ENCODE data around the gene SLC25A26. TPM values are rescaled to one million over a fixed set of nuclear protein-coding genes. Genes with fewer than 3 reads are reported as not detected.

The SLC25A26 gene
- polyA plus RNA-seq, 4 donors: 10.3 to 21.0 (median 18.2) TPM

DNA sequence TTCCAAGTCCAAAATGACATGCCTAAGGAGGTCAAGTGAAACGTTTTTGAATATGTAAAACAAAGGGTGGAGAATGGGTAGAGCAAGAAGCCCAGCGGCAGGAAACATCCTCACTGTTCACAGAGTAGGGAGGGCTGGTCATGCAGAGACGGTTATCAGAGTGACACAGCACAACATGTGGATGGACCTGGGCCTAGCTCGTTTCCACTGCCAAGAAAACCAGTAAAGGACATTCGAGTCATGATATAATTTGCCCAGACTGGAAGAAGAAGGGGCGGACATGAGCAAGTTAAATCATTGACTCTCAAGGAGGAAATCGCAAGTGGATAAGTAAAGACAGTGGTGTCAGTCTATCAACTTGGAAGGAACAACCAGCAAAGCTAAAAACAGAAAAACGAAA lies 190.7 kb downstream of the SLC25A26 start:
- FAIRE-seq (no peak), DNase-seq (no peak)
- Histone ChIP-seq H3K9me3 (ENCODE audit: control insufficient read depth in 2 of 2, insufficient read depth in 1 of 2, low read depth in 1 of 2, low read length in 1 of 2) (no peaks in the 10 kb centered on the region), H3K4me1 (ENCODE audit: control insufficient read depth in 3 of 3, insufficient read depth in 2 of 3, low read depth in 1 of 3, low read length in 2 of 3) (peaks cover 0 to 11% (median 0%) of the 10 kb centered on the region in 3 donors), H3K27ac (ENCODE audit: low read depth in 1 of 3, low read length in 2 of 3) (no peak overlapping the region), H3K36me3 (ENCODE audit: control insufficient read depth in 3 of 3, insufficient read depth in 2 of 3, low read depth in 1 of 3, low read length in 3 of 3) (peaks cover 4 to 81% (median 13%) of the 10 kb centered on the region in 3 donors), H3K4me3 (ENCODE audit: low read depth in 1 of 3, low read length in 3 of 3) (no peak overlapping the region), H3K27me3 (ENCODE audit: control insufficient read depth in 3 of 3, insufficient read depth in 3 of 3, low read length in 3 of 3) (no peaks in the 10 kb centered on the region)
- WGBS, 3 donors: 64 to 69% (median 64%) methylated on average over 8 of the region's 8 CpGs

DNA sequence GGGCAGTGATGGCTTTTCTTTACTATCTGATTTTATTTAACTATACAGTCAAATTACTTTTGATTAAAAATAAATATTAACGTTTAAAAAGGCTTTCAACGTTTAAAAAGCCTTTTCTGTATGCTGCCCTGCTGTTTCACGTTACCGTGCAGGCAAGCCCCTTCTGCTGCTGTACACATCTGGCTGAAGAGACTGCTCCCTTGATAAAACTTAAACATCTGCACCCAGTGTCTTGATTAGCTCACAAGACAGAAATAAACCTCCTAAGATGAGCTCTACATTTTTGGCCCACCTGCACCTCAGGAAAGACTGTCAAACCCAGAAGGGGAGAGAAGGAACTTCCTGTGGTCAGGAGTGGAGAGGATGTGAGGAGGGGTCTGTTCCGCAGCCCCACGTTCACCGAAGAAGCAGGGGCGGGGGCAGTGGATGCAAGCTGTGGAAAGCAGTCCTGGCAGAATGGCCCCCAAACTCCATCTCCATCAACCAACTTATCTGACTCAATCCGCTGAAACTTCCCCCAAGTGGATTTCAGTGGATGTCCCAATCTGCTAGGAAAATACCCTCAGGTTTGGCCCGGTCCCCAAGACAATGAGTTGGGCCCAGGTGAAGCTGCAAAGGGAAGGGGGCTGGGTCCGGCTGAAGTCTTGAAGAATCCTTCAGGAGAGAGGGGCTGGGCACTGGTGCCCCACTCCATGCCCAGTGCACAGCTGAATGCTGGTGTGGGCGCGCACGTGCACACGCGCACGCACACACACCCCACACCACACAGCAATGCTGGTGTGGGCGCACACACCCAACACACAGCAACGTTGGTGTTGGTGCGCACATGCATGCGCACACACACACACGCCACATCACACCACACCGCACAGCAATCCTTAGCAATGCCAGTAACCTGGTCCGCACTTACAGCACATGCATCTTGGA lies 191.4 kb downstream of the SLC25A26 start:
- WGBS, 3 donors: 79 to 85% (median 82%) methylated on average over 20 to 24 of the region's 24 CpGs
- Histone ChIP-seq H3K4me1 (ENCODE audit: control insufficient read depth in 3 of 3, insufficient read depth in 2 of 3, low read depth in 1 of 3, low read length in 2 of 3) (peaks cover 0 to 11% (median 0%) of the 10 kb centered on the region in 3 donors), H3K27ac (ENCODE audit: low read depth in 1 of 3, low read length in 2 of 3) (no peak overlapping the region)

DNA sequence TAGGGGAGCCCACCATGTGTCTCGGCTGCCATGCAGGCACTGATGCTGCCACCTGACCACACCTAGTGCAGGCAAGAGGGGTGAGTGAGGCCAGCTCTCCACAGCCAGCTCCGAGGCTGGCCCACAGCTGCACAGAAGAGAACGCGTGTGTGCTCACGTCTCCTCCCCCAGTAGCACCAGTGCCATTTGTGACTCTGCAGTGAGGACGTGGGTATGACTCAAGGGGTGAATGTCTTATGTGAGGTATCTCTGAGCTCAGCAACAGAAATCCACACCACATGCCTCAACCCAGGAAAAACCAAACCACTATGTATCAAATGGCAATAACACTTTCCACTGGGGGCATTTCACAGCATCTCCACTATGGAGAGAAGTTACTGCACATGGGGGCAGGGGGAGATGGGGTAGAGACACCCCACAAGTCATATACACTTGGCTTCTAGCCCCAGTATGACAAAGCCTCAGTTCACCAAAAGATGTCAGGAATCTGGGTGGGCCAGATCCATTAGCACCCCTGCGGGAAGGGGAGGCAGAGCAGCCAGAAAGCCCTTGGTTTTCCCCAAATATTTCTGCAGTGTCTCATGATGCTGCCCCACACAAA lies 192.4 kb downstream of the SLC25A26 start:
- Histone ChIP-seq H3K27me3 (ENCODE audit: control insufficient read depth in 3 of 3, insufficient read depth in 3 of 3, low read length in 3 of 3) (no peaks in the 10 kb centered on the region), H3K9me3 (ENCODE audit: control insufficient read depth in 2 of 2, insufficient read depth in 1 of 2, low read depth in 1 of 2, low read length in 1 of 2) (no peaks in the 10 kb centered on the region), H3K36me3 (ENCODE audit: control insufficient read depth in 3 of 3, insufficient read depth in 2 of 3, low read depth in 1 of 3, low read length in 3 of 3) (peaks cover 4 to 69% (median 11%) of the 10 kb centered on the region in 3 donors), H3K27ac (ENCODE audit: low read depth in 1 of 3, low read length in 2 of 3) (no peak overlapping the region), H3K4me1 (ENCODE audit: control insufficient read depth in 3 of 3, insufficient read depth in 2 of 3, low read depth in 1 of 3, low read length in 2 of 3) (peaks cover 0 to 4% (median 0%) of the 10 kb centered on the region in 3 donors), H3K4me3 (ENCODE audit: low read depth in 1 of 3, low read length in 3 of 3) (no peak overlapping the region)
- no peak for FAIRE-seq
- WGBS, 3 donors: 80 to 90% (median 84%) methylated on average over 7 of the region's 7 CpGs
- no peak for DNase-seq

More for the DNA sequence above, 191.4 kb downstream of the SLC25A26 start:
- no peak overlapping the region for H3K4me3 ChIP-seq (ENCODE audit: low read depth in 1 of 3, low read length in 3 of 3)
- DNase-seq (no peak), FAIRE-seq (no peak)
- H3K9me3 ChIP-seq (ENCODE audit: control insufficient read depth in 2 of 2, insufficient read depth in 1 of 2, low read depth in 1 of 2, low read length in 1 of 2): no peaks in the 10 kb centered on the region
- peaks cover 4 to 79% (median 11%) of the 10 kb centered on the region in 3 donors for H3K36me3 ChIP-seq (ENCODE audit: control insufficient read depth in 3 of 3, insufficient read depth in 2 of 3, low read depth in 1 of 3, low read length in 3 of 3)
- no peaks in the 10 kb centered on the region for H3K27me3 ChIP-seq (ENCODE audit: control insufficient read depth in 3 of 3, insufficient read depth in 3 of 3, low read length in 3 of 3)

DNA sequence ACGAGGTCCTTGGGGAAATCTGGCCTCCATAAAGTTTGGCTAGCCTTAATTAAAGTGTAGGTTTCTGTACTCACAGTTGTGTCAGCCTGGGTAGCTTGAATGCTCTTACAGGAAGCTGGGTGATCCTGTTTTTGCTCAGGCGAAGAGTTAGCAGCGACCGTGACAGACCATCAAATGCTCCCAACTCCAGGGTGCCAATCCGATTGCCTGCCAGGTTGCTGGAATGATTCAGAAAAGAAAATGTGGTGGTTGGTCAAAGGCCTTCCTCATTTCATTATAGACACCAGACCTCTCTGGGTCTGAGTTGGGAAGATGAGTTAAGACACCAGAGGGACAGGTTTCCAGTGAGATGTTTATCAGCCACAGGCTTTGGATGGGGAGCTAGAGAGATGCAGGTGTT lies 194.0 kb downstream of the SLC25A26 start:
- Histone ChIP-seq H3K27ac (ENCODE audit: low read depth in 1 of 3, low read length in 2 of 3) (no peak overlapping the region), H3K4me1 (ENCODE audit: control insufficient read depth in 3 of 3, insufficient read depth in 2 of 3, low read depth in 1 of 3, low read length in 2 of 3) (peaks cover 0 to 3% (median 0%) of the 10 kb centered on the region in 3 donors), H3K27me3 (ENCODE audit: control insufficient read depth in 3 of 3, insufficient read depth in 3 of 3, low read length in 3 of 3) (no peaks in the 10 kb centered on the region), H3K36me3 (ENCODE audit: control insufficient read depth in 3 of 3, insufficient read depth in 2 of 3, low read depth in 1 of 3, low read length in 3 of 3) (peaks cover 4 to 70% (median 5%) of the 10 kb centered on the region in 3 donors), H3K4me3 (ENCODE audit: low read depth in 1 of 3, low read length in 3 of 3) (no peak overlapping the region), H3K9me3 (ENCODE audit: control insufficient read depth in 2 of 2, insufficient read depth in 1 of 2, low read depth in 1 of 2, low read length in 1 of 2) (no peaks in the 10 kb centered on the region)
- no peak for DNase-seq
- no peak for FAIRE-seq
- 87 to 92% (median 90%) methylated on average over 5 of the region's 5 CpGs for WGBS, 3 donors

DNA sequence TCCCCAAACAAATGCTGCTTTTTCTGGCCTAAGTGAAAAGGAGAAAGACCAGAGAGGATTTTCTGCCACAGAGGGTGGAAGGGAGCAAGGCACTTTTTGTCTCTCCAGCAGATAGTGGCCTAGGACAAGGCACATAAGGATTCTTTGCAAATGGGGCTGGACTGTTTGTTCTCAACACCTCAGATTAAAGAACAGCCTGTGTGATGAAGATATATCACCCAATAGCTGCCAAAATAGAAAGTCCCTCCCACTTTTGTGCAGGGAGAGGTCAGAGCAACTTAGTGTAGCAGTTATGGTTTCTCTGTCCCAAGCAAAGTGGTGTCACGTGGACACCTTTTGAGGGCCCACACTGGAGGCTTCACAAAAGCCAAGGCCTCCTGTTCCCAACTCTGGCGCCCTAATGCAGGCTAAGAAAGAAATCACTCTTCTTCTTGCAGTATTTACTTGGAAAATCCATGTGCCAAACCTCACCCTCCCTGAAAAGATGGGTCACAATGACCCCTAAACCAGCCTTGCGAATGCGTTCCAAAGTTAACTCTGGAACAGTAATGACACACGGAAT lies 195.1 kb downstream of the SLC25A26 start:
- DNase-seq (no peak), FAIRE-seq (no peak)
- Histone ChIP-seq H3K9me3 (ENCODE audit: control insufficient read depth in 2 of 2, insufficient read depth in 1 of 2, low read depth in 1 of 2, low read length in 1 of 2) (peaks cover 0 to 5% of the 10 kb centered on the region in 2 donors), H3K27me3 (ENCODE audit: control insufficient read depth in 3 of 3, insufficient read depth in 3 of 3, low read length in 3 of 3) (no peaks in the 10 kb centered on the region), H3K27ac (ENCODE audit: low read depth in 1 of 3, low read length in 2 of 3) (no peak overlapping the region), H3K4me3 (ENCODE audit: low read depth in 1 of 3, low read length in 3 of 3) (no peak overlapping the region), H3K36me3 (ENCODE audit: control insufficient read depth in 3 of 3, insufficient read depth in 2 of 3, low read depth in 1 of 3, low read length in 3 of 3) (peaks cover 2 to 59% (median 4%) of the 10 kb centered on the region in 3 donors), H3K4me1 (ENCODE audit: control insufficient read depth in 3 of 3, insufficient read depth in 2 of 3, low read depth in 1 of 3, low read length in 2 of 3) (peaks cover 0 to 3% (median 0%) of the 10 kb centered on the region in 3 donors)
- WGBS, 3 donors: 49 to 71% (median 70%) methylated on average over 5 of the region's 5 CpGs

DNA sequence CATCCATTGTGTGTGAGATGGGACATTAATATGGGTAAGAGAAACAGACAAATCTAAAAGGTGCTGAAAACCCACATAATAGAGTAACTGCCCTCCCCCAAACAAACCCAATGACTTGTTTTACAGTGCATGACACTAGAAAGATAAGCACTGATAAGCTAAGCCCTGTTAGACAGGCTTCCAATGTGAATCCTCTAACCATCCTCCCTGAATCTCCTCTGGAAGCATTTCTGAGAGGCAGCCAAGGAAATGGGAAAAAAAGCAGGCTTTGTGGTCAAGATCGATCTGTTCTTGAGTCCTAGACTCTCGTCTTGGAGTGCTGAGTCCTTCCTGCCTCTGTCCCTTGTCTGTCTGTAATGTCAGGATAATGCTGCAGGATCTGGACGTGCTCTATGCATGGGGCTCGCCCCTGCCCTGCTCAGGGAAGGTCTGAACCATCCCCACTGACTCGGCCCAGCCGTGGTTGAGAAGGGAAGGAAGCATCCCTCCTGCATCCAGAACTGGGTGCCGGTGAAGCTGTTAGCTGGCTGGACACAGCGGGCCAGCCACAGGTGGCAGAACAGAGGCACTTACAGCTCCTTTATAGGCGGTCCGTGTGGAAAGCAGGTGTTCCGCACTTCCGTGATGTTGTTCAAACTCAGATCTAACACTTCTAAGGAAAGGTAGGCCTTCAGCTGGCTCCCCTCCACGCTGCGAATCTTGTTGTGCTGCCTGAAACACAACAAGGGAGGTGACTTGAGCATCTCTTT lies 195.9 kb downstream of the SLC25A26 start:
- H3K27ac ChIP-seq (ENCODE audit: low read depth in 1 of 3, low read length in 2 of 3): no peak overlapping the region
- H3K27me3 ChIP-seq (ENCODE audit: control insufficient read depth in 3 of 3, insufficient read depth in 3 of 3, low read length in 3 of 3): no peaks in the 10 kb centered on the region
- DNase-seq (peak in 1 of 2 donors; percentile 38), FAIRE-seq (no peak)
- 24 to 62% (median 44%) methylated on average over 14 of the region's 14 CpGs for WGBS, 3 donors
- H3K4me3 ChIP-seq (ENCODE audit: low read depth in 1 of 3, low read length in 3 of 3): no peak overlapping the region
- H3K9me3 ChIP-seq (ENCODE audit: control insufficient read depth in 2 of 2, insufficient read depth in 1 of 2, low read depth in 1 of 2, low read length in 1 of 2): peaks cover 0 to 11% of the 10 kb centered on the region in 2 donors
- H3K36me3 ChIP-seq (ENCODE audit: control insufficient read depth in 3 of 3, insufficient read depth in 2 of 3, low read depth in 1 of 3, low read length in 3 of 3): peaks cover 0 to 58% (median 4%) of the 10 kb centered on the region in 3 donors
- H3K4me1 ChIP-seq (ENCODE audit: control insufficient read depth in 3 of 3, insufficient read depth in 2 of 3, low read depth in 1 of 3, low read length in 2 of 3): peaks cover 0 to 3% (median 0%) of the 10 kb centered on the region in 3 donors

DNA sequence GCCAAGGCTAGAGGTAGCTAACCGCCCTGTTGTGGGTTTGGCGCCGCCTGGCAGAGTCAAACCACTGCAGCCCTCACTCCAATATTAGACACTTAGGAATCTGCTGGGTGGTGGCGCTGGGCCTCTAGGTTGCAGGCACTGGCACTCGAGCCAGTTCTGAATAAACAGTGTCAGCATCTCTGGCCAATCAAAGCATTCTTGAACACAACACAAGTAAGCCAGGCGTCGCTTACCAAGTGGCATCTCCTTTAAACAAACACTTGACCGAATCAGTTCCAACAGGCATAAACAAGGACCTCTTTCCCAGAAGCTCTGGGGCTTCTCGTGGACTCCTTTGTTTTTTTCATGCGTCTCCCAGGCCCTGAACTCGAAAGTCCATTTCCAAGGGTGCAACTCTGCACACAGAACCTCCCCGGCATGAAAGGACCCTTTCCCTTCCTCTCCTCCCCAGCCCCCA lies 197.7 kb downstream of the SLC25A26 start:
- peaks cover 0 to 3% (median 0%) of the 10 kb centered on the region in 3 donors for H3K4me1 ChIP-seq (ENCODE audit: control insufficient read depth in 3 of 3, insufficient read depth in 2 of 3, low read depth in 1 of 3, low read length in 2 of 3)
- WGBS, 3 donors: 72 to 89% (median 76%) methylated on average over 12 of the region's 12 CpGs
- no peak for DNase-seq

More for the DNA sequence above, 197.7 kb downstream of the SLC25A26 start:
- H3K27ac ChIP-seq (ENCODE audit: low read depth in 1 of 3, low read length in 2 of 3): no peak overlapping the region
- H3K36me3 ChIP-seq (ENCODE audit: control insufficient read depth in 3 of 3, insufficient read depth in 2 of 3, low read depth in 1 of 3, low read length in 3 of 3): peaks cover 0 to 44% (median 0%) of the 10 kb centered on the region in 3 donors
- H3K27me3 ChIP-seq (ENCODE audit: control insufficient read depth in 3 of 3, insufficient read depth in 3 of 3, low read length in 3 of 3): no peaks in the 10 kb centered on the region
- FAIRE-seq: no peak
- peaks cover 0 to 23% of the 10 kb centered on the region in 2 donors for H3K9me3 ChIP-seq (ENCODE audit: control insufficient read depth in 2 of 2, insufficient read depth in 1 of 2, low read depth in 1 of 2, low read length in 1 of 2)
- H3K4me3 ChIP-seq (ENCODE audit: low read depth in 1 of 3, low read length in 3 of 3): no peak overlapping the region

Data from small intestine (tissue), 7 donors.